GM18873 (cell line): ENCODE results near the gene UBAP2L.

Experiments used
- ATAC-seq: cut with Tn5 transposase; IDR thresholded peaks from one replicate; pipeline ENCODE4 v1.9.1; 2021; ENCODE audit warnings: mild to moderate bottlenecking, moderate library complexity, moderate number of reproducible peaks; ENCODE audit not compliant: unreplicated experiment, low FRiP score

UBAP2L gene, protein sequence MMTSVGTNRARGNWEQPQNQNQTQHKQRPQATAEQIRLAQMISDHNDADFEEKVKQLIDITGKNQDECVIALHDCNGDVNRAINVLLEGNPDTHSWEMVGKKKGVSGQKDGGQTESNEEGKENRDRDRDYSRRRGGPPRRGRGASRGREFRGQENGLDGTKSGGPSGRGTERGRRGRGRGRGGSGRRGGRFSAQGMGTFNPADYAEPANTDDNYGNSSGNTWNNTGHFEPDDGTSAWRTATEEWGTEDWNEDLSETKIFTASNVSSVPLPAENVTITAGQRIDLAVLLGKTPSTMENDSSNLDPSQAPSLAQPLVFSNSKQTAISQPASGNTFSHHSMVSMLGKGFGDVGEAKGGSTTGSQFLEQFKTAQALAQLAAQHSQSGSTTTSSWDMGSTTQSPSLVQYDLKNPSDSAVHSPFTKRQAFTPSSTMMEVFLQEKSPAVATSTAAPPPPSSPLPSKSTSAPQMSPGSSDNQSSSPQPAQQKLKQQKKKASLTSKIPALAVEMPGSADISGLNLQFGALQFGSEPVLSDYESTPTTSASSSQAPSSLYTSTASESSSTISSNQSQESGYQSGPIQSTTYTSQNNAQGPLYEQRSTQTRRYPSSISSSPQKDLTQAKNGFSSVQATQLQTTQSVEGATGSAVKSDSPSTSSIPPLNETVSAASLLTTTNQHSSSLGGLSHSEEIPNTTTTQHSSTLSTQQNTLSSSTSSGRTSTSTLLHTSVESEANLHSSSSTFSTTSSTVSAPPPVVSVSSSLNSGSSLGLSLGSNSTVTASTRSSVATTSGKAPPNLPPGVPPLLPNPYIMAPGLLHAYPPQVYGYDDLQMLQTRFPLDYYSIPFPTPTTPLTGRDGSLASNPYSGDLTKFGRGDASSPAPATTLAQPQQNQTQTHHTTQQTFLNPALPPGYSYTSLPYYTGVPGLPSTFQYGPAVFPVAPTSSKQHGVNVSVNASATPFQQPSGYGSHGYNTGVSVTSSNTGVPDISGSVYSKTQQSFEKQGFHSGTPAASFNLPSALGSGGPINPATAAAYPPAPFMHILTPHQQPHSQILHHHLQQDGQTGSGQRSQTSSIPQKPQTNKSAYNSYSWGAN

DNA sequence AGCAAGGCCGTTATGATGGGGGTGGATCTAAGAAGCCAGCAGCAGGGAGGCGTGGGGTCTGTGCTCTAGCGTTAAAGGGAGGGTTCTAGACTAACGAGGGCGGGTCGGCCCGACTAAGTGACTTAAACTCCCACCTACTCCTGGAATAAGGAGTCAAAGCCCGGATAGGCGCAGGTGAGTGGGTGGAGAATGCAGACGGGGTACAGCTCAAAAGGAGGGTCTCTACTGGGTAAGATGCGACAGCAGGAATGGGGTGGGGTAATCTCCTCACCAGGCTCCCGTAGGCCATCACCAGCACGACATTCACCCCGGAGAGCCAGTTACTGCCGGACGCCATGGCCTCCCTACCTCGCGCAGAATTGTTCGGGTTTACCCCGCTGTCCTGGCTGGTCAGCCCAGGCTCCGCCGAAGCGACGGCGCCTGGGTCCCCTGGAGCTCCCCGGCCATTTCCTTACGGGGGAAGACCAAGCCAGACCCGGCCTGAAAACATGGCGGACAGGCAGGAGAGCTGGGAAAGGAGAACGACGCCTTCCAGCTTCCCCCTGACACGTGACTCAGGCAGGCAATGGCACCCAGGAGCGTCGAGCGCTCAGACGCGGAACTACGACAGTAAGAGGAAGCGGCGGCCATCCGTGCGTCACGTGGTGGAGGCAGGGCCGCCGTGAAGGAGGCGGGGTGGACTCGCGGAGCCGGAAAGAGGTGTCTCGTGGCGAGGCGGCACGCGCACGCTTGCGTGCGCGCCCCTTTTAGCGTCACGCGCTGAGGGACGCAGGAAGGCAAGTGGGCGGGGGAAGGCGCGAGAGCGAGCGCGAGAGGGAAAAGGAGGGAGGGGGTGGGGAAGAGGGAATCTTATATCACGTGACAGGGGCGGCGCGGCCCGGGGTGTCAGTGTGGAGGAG lies at the start of gene UBAP2L:
TSS of gene UBAP2L (plus strand) at position 885 of the 899 bp plus-strand sequence. CDS start 4,169 bp downstream, outside the sequence.
- ATAC-seq = peak; percentile 80

DNA sequence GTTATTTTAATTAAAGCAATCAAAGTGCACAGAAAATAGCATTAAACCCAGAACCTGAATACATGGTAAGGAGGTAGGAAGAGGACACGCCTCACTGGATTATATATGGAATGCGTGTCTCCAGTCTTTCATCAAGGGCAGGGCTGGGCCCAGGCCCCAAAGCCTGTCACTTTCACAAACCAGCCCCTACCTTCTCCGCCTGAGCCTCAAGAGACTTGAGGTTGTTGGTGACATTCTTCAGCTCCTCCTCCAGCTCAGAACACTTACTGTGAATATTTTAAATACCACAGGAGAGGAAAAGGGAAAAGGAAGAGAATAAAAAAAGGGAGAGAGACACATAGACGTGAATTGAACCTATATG lies 49.6 kb upstream of the UBAP2L start:
- ATAC-seq = no peak

DNA sequence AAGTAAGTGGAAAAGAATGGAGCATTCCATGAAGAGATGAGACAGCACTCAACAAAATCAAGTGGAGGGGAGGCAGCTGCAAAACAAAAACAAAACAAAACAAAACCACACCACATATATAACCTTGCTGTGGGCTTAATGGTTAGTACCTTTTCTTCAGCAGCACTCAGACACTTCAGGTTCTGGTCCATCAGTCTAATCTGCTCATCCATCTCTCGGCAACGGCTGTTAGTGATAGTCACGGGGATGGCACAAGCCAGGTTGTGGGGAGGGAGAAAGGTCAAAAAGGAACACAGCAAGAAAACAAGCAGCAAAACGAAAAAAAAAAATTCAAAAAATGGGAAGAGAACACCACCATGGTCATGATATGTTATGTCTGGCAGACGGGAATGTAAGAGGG lies 48.9 kb upstream of the UBAP2L start:
- ATAC-seq = no peak

DNA sequence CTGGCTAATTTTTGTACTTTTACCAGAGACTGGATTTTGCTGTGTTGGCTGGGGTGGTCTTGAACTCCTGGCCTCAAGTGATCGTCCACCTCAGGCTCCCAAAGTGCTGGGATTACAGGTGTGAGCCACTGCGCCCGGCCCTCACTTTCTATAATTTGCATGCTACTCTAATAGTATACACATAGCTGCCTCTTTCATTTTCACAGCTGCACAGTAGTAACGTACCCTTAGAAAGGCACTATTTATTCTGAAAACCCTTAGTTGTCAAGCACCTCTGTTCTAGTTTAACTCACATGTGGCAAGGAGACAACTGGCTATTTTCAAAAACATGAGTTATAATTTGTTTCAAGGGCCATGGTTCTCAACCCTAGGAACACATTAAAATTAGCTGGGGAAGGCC lies 46.1 kb upstream of the UBAP2L start:
- ATAC-seq = no peak

DNA sequence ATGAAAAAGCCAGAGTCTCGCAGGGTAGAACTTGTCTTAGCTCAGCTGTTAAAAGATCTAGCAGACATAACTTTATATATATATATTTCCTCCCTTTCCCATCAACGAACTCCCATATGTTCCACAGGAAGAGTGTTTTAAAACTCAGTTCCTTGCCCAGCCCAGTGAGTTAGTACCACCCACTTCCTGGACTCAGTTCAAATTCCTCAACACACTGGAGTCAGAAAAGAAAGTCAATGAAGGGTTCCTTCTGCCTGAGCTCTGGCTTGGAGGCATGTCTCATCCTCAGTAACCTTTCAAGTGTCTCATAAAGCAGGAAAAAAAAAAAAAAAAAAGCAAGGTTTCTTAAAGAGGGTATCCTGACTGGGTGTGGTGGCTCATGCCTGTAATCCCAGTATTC lies 44.4 kb upstream of the UBAP2L start:
- no peak for ATAC-seq

DNA sequence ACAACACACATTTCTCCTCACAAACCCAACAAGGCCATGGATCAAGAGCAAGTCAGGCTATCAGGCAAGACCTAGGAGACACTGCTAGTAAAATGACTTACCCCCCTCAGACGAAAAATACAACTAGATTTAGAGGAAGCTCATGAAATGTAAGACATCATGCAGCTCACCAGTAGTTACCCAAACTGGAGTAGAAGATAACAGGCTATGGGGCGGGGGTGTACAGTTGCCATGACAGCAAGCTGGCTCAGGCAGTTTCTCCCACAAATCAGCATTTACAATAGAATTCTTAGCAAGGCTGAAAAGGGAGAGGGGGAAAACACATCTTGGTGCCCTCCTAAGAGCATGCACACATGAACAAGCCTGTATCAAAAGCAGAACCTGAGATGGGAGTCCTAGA lies 42.7 kb upstream of the UBAP2L start:
- no peak for ATAC-seq

DNA sequence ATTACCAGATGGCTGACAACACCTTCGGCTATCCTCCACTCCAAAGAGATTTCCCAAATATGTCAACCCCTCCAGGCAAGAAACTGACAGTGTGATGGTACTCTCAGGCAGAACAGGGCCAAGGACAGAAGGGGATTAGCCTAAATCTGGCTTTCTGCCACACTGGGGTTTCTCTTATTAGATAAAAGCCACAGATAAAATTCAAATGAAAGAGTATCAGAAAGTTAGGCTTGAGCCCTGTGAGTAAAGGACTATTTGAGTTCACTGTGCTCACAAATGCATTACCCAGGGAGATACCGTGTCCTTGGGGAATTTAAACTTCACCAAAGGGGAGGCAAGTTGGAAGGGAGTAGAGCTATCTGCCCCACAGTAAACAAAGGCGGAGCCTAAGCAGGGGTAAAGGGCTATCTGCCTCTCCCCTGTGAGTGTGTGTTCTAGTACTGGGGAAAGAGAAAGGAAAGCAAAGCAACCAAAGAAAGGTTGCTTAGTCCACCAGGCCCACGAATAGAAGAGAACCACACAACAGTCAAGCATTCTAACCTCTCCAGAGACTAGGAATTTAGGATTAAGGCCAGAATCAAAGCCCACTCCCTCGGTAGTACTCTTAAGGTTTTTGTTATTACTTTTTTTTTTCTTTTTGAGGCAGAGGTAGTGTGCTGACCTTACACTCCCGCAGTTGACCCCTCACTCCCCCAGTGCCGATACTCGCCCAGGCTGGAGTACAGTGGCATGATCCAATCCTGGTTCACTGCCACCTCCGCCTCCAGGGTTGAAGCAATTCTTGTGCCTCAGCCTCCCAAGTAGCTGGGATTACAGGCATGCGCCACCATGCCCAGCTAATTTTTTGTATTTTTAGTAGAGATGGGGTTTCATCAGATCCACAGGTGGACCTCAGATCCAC lies 41.6 kb upstream of the UBAP2L start:
- ATAC-seq = no peak

DNA sequence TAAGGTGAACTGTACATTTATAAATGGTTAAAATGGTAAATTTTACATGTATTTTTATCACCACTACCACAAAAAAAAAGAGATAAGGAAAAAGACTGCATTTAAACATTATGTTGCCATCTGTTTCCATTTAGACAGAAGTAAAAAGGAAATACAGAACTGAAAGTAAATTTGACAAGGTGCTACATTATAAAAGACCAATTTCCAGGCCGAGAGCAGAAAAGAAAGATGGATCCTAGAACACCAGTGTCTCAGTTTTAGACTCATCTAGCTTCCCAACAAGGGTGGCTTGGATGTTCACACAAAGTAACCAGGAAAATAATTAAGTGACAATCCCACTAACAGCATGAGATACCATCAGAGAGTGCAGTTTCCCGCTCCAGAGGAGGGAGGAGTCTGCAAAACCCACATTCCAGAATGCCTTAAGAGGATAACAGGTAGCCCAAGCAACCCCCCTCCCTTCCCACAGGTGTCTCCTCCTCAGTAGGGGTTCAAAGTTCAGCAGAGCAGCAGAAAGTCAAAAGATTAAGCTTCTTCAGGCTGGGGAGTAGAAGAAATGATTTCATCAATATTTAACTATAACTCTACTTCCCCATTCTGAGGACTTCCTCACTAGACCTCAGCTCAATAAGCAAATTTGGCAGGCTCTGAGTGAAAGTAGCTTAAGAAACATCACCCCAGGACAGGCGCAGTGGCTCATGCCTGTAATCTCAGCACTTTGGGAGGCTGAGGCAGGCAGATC lies 40.6 kb upstream of the UBAP2L start:
- ATAC-seq = no peak

DNA sequence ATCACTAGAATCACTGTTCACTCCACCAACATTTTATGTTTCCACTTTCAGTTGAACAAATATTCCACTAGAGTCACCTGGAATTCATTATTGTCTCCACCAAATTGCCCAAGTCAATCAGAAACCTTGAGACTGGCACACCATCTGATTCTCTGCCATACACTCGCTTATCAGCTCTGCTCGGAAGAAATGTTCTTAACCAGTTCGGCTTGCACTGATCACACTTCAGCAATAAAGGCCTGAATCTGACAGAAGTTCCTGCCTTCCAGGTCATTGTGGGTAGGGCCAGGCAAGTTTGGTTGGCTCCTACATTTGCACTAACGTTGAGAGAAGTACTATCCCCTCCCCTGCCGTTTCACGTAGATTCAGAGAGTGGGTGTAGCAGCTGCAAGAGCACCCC lies 38.8 kb upstream of the UBAP2L start:
- ATAC-seq = no peak

DNA sequence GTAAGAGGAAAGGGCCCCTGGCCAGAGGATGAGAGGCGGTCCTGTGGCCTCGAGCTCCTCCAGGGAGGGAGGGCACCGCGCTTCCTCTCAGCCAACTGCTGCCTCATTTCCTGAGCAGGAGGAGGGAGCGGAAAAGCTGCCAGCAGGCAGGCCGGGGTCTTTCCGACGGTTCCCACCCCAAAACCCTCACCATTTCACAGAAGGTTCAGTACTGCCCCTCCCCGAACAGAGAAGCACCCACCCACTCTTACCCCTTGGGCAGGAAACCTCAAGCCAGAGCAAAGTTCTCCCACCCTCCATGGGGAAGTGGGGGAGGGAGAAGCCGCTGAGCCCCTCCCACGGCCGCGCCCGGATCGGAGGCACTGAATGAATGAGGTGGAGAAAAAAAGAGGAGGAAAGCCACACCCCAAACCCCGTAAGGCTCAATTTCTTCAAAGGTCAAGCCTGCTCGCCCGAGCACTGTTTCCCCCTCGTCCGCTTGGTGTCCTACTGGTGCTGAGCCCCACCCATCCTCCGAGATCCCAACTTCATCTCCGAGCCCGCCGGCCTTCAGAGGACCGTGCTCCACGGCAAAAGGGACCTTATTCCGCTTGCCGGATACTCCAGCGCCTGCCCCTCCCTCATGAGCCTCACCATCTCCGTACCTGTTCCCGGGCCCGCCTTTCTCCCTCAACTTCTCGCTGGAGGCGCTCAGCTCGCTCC lies 38.3 kb upstream of the UBAP2L start:
- ATAC-seq = peak; percentile 30

DNA sequence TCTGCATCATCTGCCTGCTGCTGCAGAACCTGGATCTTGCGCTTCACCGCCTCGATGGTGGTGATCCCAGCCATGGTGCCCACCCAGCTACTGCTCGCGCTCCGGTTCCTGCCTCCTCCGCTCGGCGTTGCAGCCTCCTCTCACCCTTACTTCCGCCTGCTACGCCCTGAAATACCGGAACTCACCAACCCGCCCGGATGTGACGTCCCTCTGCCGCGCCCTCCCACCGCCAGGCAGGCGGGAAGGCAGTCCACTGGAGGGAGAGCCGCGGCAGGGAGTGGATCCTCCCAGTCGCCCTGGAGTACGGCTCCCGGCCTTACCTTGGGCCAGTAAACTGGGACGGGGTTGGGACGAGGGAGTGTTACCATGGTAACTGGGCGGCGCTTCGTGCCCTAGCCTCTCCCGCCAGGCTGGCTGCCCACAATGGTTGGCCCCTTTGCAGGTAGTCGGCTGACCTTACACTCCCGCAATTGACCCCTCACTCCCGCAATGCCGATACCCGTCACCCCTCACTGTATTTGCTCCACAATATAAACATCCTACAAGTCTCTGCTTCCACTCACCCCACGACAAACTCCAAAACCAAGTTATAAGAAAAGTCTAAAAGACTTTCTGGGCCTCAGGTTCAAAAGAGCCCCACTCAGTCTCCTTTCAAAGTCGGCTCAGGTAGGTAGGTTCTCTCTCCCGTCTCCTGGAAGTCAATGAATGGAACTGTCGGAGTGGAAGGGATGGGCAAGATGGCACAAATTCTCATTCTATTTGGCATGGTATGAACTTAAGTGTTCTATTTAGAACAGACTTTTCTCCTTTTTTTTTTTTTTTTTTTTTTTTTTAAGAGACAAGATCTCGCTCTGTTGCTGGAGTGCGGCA lies 37.5 kb upstream of the UBAP2L start:
- peak; percentile 60 for ATAC-seq

DNA sequence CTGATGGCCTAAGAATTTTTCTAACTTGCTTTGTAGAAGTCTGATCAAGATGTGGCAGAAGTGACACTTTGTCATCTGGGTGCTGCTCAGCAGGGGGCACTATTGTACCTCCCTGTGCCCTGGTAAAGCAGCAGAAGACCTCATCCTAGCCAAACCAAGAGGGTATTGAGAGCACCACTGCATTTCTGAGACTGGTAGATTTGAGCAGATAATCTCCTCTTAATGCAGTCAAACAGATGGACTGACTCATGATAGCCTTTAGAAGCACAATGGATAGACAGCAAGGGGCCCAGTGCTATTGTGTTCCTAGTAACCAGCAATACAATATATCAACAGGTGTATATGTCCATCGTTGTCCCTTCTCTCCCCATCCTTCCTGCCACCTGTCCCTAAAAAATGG lies 34.6 kb upstream of the UBAP2L start:
- no peak for ATAC-seq

DNA sequence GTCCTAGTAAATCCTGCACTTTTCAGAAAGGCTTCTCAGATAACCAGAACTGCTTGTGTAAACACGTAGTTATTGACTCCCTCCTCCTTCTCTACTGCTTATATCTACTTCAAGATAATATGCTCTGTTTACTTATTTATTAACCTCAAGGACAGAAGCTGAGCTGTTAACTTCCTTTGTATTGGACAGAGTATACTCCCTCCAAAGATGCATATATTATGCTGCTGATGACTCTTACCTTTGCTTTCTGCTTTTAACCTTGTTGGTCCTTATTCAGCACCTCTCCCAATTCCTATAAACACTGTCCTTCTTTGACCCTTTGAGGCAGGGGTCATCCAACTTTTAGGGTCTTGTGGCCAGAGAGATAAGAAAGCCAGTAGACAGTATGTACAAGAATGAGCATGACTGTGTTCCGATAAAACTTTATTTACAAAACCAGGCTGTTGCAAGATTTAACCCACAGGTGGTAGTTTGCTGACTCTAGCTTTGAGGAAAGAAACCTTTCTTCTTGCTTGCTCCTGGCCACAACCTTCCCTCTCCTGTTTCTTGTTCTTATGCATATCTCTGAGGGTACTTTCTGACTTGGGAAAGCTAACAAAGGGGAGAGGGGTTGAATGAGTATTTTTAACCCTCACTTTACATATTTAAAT lies 33.8 kb upstream of the UBAP2L start:
- ATAC-seq = no peak

DNA sequence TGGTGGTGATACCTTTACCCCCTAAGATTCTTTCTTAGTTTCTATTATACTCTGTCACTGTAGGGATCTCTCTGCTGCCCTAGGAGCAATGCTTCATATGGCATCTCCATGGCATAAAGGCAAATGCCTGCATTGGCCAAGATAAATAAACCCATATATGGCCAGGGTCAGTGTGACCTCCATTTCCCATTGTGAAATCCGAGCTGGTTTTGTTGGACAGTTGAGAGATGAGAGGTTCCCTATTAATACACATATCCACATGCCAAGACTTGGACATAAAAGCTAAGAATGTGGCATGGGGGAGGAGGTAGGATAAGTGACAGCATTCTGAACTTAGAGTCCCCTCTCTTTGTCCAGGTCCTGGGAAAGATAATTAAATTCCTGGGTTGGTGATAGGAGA lies 30.2 kb upstream of the UBAP2L start:
- no peak for ATAC-seq

DNA sequence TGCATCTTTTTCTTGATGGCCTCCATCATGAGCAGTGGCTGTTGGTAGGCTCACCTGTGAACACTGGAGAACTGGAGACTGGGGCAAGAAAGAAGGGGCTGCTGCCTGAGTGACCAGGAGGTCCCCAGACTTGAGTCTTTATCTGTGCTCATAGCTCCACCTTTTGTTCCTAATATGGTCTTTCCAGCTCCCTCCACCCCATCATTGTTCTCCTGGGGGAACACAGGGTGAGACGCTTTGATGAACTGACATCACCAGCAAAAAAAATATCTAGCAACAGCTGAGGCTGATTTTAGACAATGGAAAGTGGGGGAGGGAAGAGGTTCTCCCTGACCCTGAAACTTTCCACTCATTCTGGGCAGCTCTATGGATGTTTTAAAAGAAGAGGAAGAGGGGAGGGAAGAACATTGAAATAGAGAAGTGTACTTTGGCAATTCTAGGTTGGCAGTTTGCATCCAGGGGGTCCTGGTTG lies 28.7 kb upstream of the UBAP2L start, which contains the start of gene TPM3:
TSS of gene TPM3 (minus strand) at position 111 of the 472 bp plus-strand sequence. CDS start at position 29, 82 bp downstream.
- no peak for ATAC-seq

DNA sequence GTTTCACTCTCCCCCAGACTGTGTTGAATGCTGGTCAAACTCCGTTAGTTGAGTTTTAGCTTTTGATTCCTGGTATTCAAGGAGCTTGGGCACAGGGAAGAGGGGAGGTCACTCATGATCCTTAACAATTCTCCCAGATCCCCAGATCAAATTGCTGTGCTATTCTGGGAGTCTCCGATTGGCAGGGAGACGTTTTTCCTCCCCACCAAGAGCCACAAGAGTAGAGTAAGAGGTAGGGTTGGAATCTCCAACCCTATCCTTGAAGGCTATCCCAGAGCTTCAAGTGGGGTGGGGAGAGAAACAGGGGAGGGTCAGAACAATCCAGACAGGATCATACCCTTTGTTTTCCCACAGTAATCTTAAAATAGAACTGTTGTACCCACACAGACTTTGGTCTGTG lies 28.3 kb upstream of the UBAP2L start:
- no peak for ATAC-seq
